GM23338 (cell line): ENCODE measurements around the gene SLC37A2. TPM values are rescaled to one million over a fixed set of nuclear protein-coding genes. Genes with fewer than 3 reads are reported as not detected.

Experiments
- ATAC-seq: fragments of 200-7000 bp; cut with Tn5 transposase; 3 replicates; pipeline ENCODE4 v1.9.1; 2020
- DNase-seq: peaks from one replicate; pipeline ENCODE4 v3.0.0-alpha.2; 2015; ENCODE audit warnings: low spot score
- H2AFZ ChIP-seq: fragments of 200-600 bp; sonication (generic); 2 replicates; pipeline ENCODE4 v1.8.0; 2016; ENCODE audit warnings: antibody characterized with exemption, mild to moderate bottlenecking, moderate library complexity
- H3F3A ChIP-seq: fragments of 200-600 bp; sonication (generic); replicated peaks from 2 replicates; pipeline ENCODE4 v1.8.0; 2017; ENCODE audit warnings: antibody characterized with exemption, mixed run types, low read depth
- H3K27ac ChIP-seq: fragments of 200-600 bp; sonication (generic); 2 replicates; pipeline ENCODE4 v1.6.1; 2016; ENCODE audit warnings: low read depth
- H3K27me3 ChIP-seq: fragments of 200-600 bp; sonication (generic); 2 replicates; pipeline ENCODE4 v1.8.0; 2016; ENCODE audit warnings: mild to moderate bottlenecking, mixed run types, moderate library complexity; ENCODE audit not compliant: insufficient read depth
- H3K36me3 ChIP-seq: fragments of 200-600 bp; sonication (generic); 2 replicates; pipeline ENCODE4 v1.8.0; 2016; ENCODE audit warnings: mild to moderate bottlenecking; ENCODE audit not compliant: insufficient read depth
- H3K4me1 ChIP-seq: fragments of 200-600 bp; sonication (generic); 2 replicates; pipeline ENCODE4 v1.8.0; 2016; ENCODE audit warnings: mild to moderate bottlenecking, moderate library complexity; ENCODE audit not compliant: insufficient read depth
- H3K4me2 ChIP-seq: fragments of 200-600 bp; sonication (generic); 2 replicates; pipeline ENCODE4 v1.7.1; 2017; ENCODE audit warnings: mixed run types
- H3K4me3 ChIP-seq: fragments of 200-600 bp; sonication (generic); 2 replicates; pipeline ENCODE4 v1.6.1; 2016; ENCODE audit warnings: mixed run types
- H3K79me2 ChIP-seq: fragments of 200-600 bp; sonication (generic); replicated peaks from 2 replicates; pipeline ENCODE4 v1.8.0; 2017; ENCODE audit warnings: mild to moderate bottlenecking; ENCODE audit not compliant: insufficient read depth
- H3K9me2 ChIP-seq: fragments of 200-600 bp; sonication (generic); 2 replicates; pipeline ENCODE4 v1.8.0; 2017; ENCODE audit not compliant: insufficient read depth
- H4K20me1 ChIP-seq: fragments of 200-600 bp; sonication (generic); replicated peaks from 2 replicates; pipeline ENCODE4 v1.8.0; 2017; ENCODE audit warnings: mild to moderate bottlenecking; ENCODE audit not compliant: insufficient read depth
- H3K27ac Mint-ChIP-seq: 2 replicates; pipeline ENCODE4 v1.8.0; 2020; ENCODE audit warnings: inconsistent platforms, mild to moderate bottlenecking, moderate library complexity, mixed read lengths
- H3K27me3 Mint-ChIP-seq: 3 replicates; pipeline ENCODE4 v1.8.0; 2022; ENCODE audit warnings: low read depth, mild to moderate bottlenecking, moderate library complexity, mixed read lengths, inconsistent platforms; ENCODE audit not compliant: insufficient read depth, poor library complexity
- H3K36me3 Mint-ChIP-seq: 3 replicates; pipeline ENCODE4 v1.8.0; 2021; ENCODE audit warnings: low read depth, mild to moderate bottlenecking, inconsistent platforms, moderate library complexity, mixed read lengths
- H3K4me1 Mint-ChIP-seq: 3 replicates; pipeline ENCODE4 v1.8.0; 2020; ENCODE audit warnings: mild to moderate bottlenecking, inconsistent platforms, mixed read lengths
- H3K4me3 Mint-ChIP-seq: 3 replicates; pipeline ENCODE4 v1.8.0; 2021; ENCODE audit warnings: moderate library complexity, mild to moderate bottlenecking, inconsistent platforms, mixed read lengths
- H3K9me3 Mint-ChIP-seq: 3 replicates; pipeline ENCODE4 v1.8.0; 2020; ENCODE audit warnings: moderate library complexity, mild to moderate bottlenecking, inconsistent platforms, mixed read lengths
- CREB1 ChIP-seq: fragments of 250-450 bp; sonication (Bioruptor Pico); IDR thresholded peaks from 2 replicates; pipeline ENCODE4 v1.5.0; 2020; ENCODE audit warnings: low read depth, mild to moderate bottlenecking, moderate library complexity
- EZH2 ChIP-seq: fragments of 200-600 bp; sonication (generic); IDR thresholded peaks from one replicate; pipeline ENCODE4 v1.8.0; 2017; ENCODE audit warnings: antibody characterized with exemption, mild to moderate bottlenecking, low read depth; ENCODE audit not compliant: unreplicated experiment
- JUNB ChIP-seq: IDR thresholded peaks from one replicate; pipeline ENCODE4 v1.6.1; 2016; ENCODE audit warnings: antibody characterized with exemption; ENCODE audit not compliant: unreplicated experiment
- NANOG ChIP-seq: IDR thresholded peaks from 2 replicates; pipeline ENCODE4 v1.6.1; 2016; ENCODE audit warnings: antibody characterized with exemption, borderline replicate concordance
- POLR2AphosphoS5 ChIP-seq: IDR thresholded peaks from 2 replicates; pipeline ENCODE4 v1.6.1; 2016; ENCODE audit warnings: antibody characterized with exemption, low read depth
- STAT1 ChIP-seq: IDR thresholded peaks from one replicate; pipeline ENCODE4 v1.6.1; 2016; ENCODE audit warnings: antibody characterized with exemption; ENCODE audit not compliant: unreplicated experiment
- polyA plus RNA-seq: library from polyadenylated mRNA; unstranded; fragments of >200 nt; fragmentation: Nextera tagmentation; extraction: Ambion mirVana; gene quantifications from 2 replicates; pipeline ENCODE4 v1.2.1, GENCODE V29; 2016
- total RNA-seq: library from RNA; depleted of rRNA; stranded (reverse); fragments of >200 nt; shearing (Covaris generic); gene quantifications from 2 replicates; pipeline ENCODE4 v1.2.3, GENCODE V29; 2014
- TF ChIP-seq, protein P1 (sequence below): fragments of 250-450 bp; sonication (Bioruptor Pico); IDR thresholded peaks from 2 replicates; pipeline ENCODE4 v1.5.0; 2020; ENCODE audit warnings: mild to moderate bottlenecking, moderate library complexity
- TF ChIP-seq, protein P2 (sequence below): IDR thresholded peaks from 2 replicates; pipeline ENCODE4 v1.6.1; 2016; ENCODE audit warnings: antibody characterized with exemption
- TF ChIP-seq, protein P3 (sequence below), 2 experiments: fragments of 200-600 bp in 1 of 2; sonication (generic) in 1 of 2; conservative IDR thresholded peaks; 2 replicates each; pipeline versions ENCODE4 v1.5.1 to v1.6.1; 2016 to 2017; ENCODE audit warnings: antibody characterized with exemption in 2 of 2, low read depth in 2 of 2, mild to moderate bottlenecking in 2 of 2, moderate library complexity in 1 of 2

The SLC37A2 gene
- total and polyA plus RNA-seq, 2 experiments from 2014 or later, result 0.40 to 1.6 TPM

DNA sequence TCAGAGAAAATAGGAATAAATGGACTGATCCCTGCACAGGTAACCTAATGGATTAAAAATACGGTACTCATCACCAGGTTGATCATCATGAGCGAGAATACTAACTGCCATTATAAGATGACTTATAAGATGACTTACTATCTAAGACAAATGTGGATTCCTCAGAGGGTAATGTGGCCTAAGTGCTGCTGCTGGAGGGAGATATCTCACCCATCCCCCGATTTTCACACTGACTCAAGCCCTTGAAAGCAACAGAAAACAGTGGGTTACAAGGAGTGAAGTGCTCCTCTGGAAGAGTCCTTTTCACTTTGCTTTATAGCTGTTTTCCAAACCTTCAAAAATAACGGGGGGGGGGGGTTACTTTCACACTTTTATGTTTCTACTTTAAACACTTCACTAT is 47.4 kb downstream of the SLC37A2 start:
- peaks cover 6% of the 10 kb centered on the region for H3K36me3 ChIP-seq

DNA sequence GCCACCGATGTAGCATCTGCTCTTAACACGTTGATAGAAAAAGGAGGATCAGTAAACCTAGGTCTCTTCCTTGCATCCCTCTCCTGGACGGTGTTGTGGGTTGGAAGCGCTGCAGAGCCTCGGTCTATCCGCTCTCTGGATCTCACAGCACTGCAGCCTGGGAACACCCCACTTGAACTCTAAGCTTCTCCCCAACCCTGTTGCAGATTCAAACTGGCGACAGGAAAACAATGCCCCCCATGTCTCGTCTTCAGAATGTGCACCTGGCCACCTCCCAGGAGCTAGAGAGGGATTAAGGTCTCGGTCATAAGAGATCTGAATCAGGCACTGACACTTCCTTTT is 47.9 kb downstream of the SLC37A2 start:
- peaks cover 30% of the 10 kb centered on the region for H3K36me3 Mint-ChIP-seq
- Histone ChIP-seq H3K9me2 (peaks cover 20% of the 10 kb centered on the region; the same call in 1 of the 2 replicates), H3F3A (no peaks in the 10 kb centered on the region; the same call in 1 of the 2 replicates), H3K36me3 (peaks cover 6% of the 10 kb centered on the region), H2AFZ (peak overlapping the region; percentile 75), H3K4me3 (peak overlapping the region; percentile 78), H3K27me3 (no peaks in the 10 kb centered on the region), H3K4me2 (peak overlapping the region; percentile 85), H3K27ac (peak overlapping the region; percentile 61), H4K20me1 (no peaks in the 10 kb centered on the region), H3K79me2 (peaks cover 24% of the 10 kb centered on the region), H3K4me1 (peaks cover 15% of the 10 kb centered on the region)
- DNase-seq (peak; percentile 38), ATAC-seq (peak; percentile 40)
- H3K27ac Mint-ChIP-seq, result peak overlapping the region; percentile 95
- H3K4me1 Mint-ChIP-seq, result peaks cover 17% of the 10 kb centered on the region; the same call in 2 of the 3 replicates
- H3K9me3 Mint-ChIP-seq, result peaks cover 23% of the 10 kb centered on the region
- H3K27me3 Mint-ChIP-seq, result peaks cover 5% of the 10 kb centered on the region
- H3K4me3 Mint-ChIP-seq, result peak overlapping the region; percentile 91
- TF ChIP-seq POLR2AphosphoS5 (no peak), JUNB (no peak), STAT1 (no peak), CREB1 (CRISPR knock-in tag) (no peak), NANOG (no peak)
- TF ChIP-seq, protein P1, sequence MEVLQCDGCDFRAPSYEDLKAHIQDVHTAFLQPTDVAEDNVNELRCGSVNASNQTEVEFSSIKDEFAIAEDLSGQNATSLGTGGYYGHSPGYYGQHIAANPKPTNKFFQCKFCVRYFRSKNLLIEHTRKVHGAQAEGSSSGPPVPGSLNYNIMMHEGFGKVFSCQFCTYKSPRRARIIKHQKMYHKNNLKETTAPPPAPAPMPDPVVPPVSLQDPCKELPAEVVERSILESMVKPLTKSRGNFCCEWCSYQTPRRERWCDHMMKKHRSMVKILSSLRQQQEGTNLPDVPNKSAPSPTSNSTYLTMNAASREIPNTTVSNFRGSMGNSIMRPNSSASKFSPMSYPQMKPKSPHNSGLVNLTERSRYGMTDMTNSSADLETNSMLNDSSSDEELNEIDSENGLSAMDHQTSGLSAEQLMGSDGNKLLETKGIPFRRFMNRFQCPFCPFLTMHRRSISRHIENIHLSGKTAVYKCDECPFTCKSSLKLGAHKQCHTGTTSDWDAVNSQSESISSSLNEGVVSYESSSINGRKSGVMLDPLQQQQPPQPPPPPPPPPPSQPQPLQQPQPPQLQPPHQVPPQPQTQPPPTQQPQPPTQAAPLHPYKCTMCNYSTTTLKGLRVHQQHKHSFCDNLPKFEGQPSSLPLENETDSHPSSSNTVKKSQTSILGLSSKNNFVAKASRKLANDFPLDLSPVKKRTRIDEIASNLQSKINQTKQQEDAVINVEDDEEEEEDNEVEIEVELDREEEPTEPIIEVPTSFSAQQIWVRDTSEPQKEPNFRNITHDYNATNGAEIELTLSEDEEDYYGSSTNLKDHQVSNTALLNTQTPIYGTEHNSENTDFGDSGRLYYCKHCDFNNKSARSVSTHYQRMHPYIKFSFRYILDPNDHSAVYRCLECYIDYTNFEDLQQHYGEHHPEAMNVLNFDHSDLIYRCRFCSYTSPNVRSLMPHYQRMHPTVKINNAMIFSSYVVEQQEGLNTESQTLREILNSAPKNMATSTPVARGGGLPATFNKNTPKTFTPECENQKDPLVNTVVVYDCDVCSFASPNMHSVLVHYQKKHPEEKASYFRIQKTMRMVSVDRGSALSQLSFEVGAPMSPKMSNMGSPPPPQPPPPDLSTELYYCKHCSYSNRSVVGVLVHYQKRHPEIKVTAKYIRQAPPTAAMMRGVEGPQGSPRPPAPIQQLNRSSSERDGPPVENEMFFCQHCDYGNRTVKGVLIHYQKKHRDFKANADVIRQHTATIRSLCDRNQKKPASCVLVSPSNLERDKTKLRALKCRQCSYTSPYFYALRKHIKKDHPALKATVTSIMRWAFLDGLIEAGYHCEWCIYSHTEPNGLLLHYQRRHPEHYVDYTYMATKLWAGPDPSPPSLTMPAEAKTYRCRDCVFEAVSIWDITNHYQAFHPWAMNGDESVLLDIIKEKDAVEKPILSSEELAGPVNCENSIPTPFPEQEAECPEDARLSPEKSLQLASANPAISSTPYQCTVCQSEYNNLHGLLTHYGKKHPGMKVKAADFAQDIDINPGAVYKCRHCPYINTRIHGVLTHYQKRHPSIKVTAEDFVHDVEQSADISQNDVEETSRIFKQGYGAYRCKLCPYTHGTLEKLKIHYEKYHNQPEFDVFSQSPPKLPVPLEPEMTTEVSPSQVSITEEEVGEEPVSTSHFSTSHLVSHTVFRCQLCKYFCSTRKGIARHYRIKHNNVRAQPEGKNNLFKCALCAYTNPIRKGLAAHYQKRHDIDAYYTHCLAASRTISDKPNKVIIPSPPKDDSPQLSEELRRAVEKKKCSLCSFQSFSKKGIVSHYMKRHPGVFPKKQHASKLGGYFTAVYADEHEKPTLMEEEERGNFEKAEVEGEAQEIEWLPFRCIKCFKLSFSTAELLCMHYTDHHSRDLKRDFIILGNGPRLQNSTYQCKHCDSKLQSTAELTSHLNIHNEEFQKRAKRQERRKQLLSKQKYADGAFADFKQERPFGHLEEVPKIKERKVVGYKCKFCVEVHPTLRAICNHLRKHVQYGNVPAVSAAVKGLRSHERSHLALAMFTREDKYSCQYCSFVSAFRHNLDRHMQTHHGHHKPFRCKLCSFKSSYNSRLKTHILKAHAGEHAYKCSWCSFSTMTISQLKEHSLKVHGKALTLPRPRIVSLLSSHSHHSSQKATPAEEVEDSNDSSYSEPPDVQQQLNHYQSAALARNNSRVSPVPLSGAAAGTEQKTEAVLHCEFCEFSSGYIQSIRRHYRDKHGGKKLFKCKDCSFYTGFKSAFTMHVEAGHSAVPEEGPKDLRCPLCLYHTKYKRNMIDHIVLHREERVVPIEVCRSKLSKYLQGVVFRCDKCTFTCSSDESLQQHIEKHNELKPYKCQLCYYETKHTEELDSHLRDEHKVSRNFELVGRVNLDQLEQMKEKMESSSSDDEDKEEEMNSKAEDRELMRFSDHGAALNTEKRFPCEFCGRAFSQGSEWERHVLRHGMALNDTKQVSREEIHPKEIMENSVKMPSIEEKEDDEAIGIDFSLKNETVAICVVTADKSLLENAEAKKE (CRISPR knock-in tag), result no peak
- TF ChIP-seq, protein P2, sequence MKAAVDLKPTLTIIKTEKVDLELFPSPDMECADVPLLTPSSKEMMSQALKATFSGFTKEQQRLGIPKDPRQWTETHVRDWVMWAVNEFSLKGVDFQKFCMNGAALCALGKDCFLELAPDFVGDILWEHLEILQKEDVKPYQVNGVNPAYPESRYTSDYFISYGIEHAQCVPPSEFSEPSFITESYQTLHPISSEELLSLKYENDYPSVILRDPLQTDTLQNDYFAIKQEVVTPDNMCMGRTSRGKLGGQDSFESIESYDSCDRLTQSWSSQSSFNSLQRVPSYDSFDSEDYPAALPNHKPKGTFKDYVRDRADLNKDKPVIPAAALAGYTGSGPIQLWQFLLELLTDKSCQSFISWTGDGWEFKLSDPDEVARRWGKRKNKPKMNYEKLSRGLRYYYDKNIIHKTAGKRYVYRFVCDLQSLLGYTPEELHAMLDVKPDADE, result no peak
- TF ChIP-seq, protein P3, sequence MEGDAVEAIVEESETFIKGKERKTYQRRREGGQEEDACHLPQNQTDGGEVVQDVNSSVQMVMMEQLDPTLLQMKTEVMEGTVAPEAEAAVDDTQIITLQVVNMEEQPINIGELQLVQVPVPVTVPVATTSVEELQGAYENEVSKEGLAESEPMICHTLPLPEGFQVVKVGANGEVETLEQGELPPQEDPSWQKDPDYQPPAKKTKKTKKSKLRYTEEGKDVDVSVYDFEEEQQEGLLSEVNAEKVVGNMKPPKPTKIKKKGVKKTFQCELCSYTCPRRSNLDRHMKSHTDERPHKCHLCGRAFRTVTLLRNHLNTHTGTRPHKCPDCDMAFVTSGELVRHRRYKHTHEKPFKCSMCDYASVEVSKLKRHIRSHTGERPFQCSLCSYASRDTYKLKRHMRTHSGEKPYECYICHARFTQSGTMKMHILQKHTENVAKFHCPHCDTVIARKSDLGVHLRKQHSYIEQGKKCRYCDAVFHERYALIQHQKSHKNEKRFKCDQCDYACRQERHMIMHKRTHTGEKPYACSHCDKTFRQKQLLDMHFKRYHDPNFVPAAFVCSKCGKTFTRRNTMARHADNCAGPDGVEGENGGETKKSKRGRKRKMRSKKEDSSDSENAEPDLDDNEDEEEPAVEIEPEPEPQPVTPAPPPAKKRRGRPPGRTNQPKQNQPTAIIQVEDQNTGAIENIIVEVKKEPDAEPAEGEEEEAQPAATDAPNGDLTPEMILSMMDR (conservative IDR thresholded peaks at IDR 0.05; ENCODE audit: low read depth in 2 of 2), result no peak

More for the DNA sequence above, 47.4 kb downstream of the SLC37A2 start:
- H3K27ac ChIP-seq, result no peak overlapping the region; the same call in 1 of the 2 replicates
- peak overlapping the region; percentile 85 for H3K4me2 ChIP-seq
- H3K27ac Mint-ChIP-seq, result no peak overlapping the region
- peaks cover 28% of the 10 kb centered on the region for H3K9me3 Mint-ChIP-seq
- H3K27me3 Mint-ChIP-seq, result peaks cover 5% of the 10 kb centered on the region
- peak overlapping the region; percentile 78 for H3K4me3 ChIP-seq
- H3K9me2 ChIP-seq, result peaks cover 20% of the 10 kb centered on the region; the same call in 1 of the 2 replicates
- no peaks in the 10 kb centered on the region for H3K27me3 ChIP-seq
- ATAC-seq (no peak), DNase-seq (peak; percentile 27)
- peaks cover 25% of the 10 kb centered on the region for H3K79me2 ChIP-seq
- TF ChIP-seq, protein P3 (conservative IDR thresholded peaks at IDR 0.05; ENCODE audit: low read depth in 2 of 2), result no peak
- no peak for TF ChIP-seq EZH2
- no peaks in the 10 kb centered on the region for H4K20me1 ChIP-seq
- peak overlapping the region; percentile 91 for H3K4me3 Mint-ChIP-seq
- H3K4me1 ChIP-seq, result peaks cover 18% of the 10 kb centered on the region
- H3F3A ChIP-seq, result no peaks in the 10 kb centered on the region; the same call in 1 of the 2 replicates
- H3K36me3 Mint-ChIP-seq, result peaks cover 34% of the 10 kb centered on the region
- H2AFZ ChIP-seq, result 0 out of 2 replicates have a peak overlapping the region, but pooled peaks have one; percentile 75
- H3K4me1 Mint-ChIP-seq, result peaks cover 21% of the 10 kb centered on the region
